ENCODE measurements around the gene ORM1. TPM values are rescaled to one million over a fixed set of nuclear protein-coding genes. Genes with fewer than 3 reads are reported as not detected.

Gene ORM1
- total RNA-seq, 3 donors from 2014 or later = 2.8 TPM; not detected in 2

DNA sequence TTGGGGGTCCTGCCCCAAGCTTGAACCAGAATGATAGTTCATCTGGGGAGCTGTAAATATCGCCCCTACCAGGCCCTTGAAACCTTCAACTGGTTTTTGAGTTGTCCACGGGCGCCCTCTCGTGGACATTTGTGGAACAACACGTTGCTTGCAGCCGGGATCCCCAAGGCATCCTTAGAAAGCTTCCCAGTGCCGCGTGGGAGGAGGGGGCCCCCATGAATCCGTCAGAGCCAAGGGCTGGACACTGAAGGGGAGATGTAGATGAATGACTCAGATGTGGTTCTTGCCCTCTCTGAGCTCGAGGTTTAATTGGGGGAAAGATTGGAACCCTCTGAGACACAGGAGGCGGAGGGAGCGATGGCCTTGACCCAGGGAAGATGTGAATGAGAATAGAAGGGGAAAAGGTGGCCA lies 31.8 kb upstream of the ORM1 start:
- Histone ChIP-seq H3K9me3 (peaks cover 6% of the 10 kb centered on the region), H3K4me3 (no peak overlapping the region), H3K36me3 (ENCODE audit: low read depth) (no peaks in the 10 kb centered on the region), H3K4me1 (ENCODE audit: low read depth) (no peaks in the 10 kb centered on the region)
- ATAC-seq = peak; percentile 75
- peak in 2 of 3 donors; percentile 82 to 84 for DNase-seq
- intact Hi-C loops (cut with DNase I, micrococcal nuclease) = loop anchor here (5.0 to 10.0 kb wide), 4 partner anchors 134 to 486 kb away; partner anchors contain the start of gene COL27A1 (in 1 of the 2)
- TF ChIP-seq, protein P1, sequence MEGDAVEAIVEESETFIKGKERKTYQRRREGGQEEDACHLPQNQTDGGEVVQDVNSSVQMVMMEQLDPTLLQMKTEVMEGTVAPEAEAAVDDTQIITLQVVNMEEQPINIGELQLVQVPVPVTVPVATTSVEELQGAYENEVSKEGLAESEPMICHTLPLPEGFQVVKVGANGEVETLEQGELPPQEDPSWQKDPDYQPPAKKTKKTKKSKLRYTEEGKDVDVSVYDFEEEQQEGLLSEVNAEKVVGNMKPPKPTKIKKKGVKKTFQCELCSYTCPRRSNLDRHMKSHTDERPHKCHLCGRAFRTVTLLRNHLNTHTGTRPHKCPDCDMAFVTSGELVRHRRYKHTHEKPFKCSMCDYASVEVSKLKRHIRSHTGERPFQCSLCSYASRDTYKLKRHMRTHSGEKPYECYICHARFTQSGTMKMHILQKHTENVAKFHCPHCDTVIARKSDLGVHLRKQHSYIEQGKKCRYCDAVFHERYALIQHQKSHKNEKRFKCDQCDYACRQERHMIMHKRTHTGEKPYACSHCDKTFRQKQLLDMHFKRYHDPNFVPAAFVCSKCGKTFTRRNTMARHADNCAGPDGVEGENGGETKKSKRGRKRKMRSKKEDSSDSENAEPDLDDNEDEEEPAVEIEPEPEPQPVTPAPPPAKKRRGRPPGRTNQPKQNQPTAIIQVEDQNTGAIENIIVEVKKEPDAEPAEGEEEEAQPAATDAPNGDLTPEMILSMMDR (IDR thresholded peaks at IDR 0.05) = peak; percentile 87

DNA sequence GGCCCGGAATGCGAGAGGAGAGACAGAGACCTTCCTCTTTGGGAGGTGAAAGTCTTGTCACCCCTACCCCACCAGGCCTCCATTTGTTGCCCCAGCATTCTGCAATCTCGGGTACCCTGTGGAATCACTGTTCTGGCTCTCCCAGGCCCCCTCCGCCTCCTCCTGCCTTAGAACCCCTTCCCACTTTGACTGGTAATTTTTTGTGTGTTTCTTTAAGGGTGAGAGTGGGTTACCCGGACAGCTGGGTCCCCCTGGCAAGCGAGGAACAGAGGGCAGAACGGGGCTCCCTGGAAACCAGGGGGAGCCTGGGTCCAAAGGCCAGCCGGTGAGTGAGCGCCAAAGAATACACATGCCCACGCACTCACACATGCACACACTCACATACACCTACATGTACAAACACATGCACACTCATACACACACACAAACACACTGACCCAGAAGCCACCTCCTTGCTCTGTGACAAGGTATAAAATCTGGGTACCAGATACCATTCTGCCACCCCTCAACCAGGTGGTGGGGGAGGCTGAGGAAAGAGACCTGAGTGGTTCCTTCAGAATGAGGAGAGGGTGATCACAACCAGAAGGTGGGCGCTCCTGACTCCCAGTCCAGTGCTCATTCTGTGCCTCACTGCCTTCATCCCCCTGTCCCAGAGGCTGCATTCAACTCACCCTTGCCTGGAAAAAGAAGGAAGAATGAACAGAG lies 30.9 kb upstream of the ORM1 start:
- intact Hi-C loops (cut with DNase I, micrococcal nuclease) = loop anchor here (5.0 to 10.0 kb wide), 4 partner anchors 135 to 487 kb away; partner anchors contain the start of gene COL27A1 (in 1 of the 2)

DNA sequence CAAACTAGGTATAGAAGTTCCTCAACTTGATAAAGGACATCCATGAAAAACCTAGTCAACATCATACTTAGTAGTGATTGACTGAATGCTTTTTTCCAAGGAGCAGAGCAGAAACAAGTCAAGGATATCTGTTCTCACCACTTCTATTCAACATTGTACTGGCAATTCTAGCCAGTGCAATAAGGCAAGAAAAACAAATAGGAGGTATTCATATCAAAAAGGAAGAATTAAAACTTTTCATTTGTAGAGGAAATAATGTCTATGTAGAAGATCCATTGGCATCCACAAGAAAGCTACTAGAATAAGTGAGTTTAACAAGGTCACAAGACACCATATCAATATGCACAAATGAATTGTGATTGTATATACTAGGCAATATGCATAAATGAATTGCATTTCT lies 28.2 kb upstream of the ORM1 start:
- H3K4me1 ChIP-seq (ENCODE audit: low read depth) = no peaks in the 10 kb centered on the region
- peaks cover 6% of the 10 kb centered on the region for H3K9me3 ChIP-seq
- TF ChIP-seq, protein P1 (IDR thresholded peaks at IDR 0.05) = no peak
- ATAC-seq (no peak), DNase-seq (no peak)
- H3K36me3 ChIP-seq (ENCODE audit: low read depth) = no peaks in the 10 kb centered on the region
- intact Hi-C loops (cut with DNase I, micrococcal nuclease) = loop anchor here (5.0 to 10.0 kb wide), 4 partner anchors 137 to 490 kb away; partner anchors contain the start of gene COL27A1 (in 1 of the 2)
- no peak overlapping the region for H3K4me3 ChIP-seq

More for the DNA sequence above, 30.9 kb upstream of the ORM1 start:
- peaks cover 6% of the 10 kb centered on the region for H3K9me3 ChIP-seq
- DNase-seq = no peak
- no peaks in the 10 kb centered on the region for H3K4me1 ChIP-seq (ENCODE audit: low read depth)
- no peak overlapping the region for H3K4me3 ChIP-seq
- H3K36me3 ChIP-seq (ENCODE audit: low read depth) = no peaks in the 10 kb centered on the region
- TF ChIP-seq, protein P1 (IDR thresholded peaks at IDR 0.05) = no peak
- ATAC-seq = no peak

DNA sequence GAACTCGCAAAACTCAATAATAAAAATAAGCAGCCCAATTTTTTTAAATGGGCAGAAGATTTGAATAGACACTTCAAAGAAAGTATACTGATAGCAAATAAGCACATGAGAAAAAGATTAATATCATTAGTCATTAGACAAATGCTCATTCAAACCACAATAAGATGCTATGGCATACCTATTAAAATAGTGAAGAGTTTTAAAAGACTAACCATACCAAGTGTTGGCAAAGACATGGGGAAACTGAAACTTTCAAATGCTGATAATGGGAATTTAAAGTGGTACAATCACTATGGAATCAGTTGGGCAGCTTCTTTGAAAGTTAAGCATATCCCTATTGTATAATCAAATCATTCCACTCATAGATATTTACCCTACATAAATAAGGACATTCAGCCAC lies 26.6 kb upstream of the ORM1 start:
- Histone ChIP-seq H3K36me3 (ENCODE audit: low read depth) (no peaks in the 10 kb centered on the region), H3K4me3 (no peak overlapping the region), H3K4me1 (ENCODE audit: low read depth) (no peaks in the 10 kb centered on the region), H3K9me3 (peaks cover 6% of the 10 kb centered on the region)
- TF ChIP-seq, protein P1 (IDR thresholded peaks at IDR 0.05) = no peak
- DNase-seq = no peak
- ATAC-seq = no peak
- intact Hi-C loops (cut with DNase I, micrococcal nuclease) = loop anchor here in 1 of 2 donors (10.0 kb wide), 2 partner anchors 192 to 492 kb away; no protein-coding TSS in a partner anchor

DNA sequence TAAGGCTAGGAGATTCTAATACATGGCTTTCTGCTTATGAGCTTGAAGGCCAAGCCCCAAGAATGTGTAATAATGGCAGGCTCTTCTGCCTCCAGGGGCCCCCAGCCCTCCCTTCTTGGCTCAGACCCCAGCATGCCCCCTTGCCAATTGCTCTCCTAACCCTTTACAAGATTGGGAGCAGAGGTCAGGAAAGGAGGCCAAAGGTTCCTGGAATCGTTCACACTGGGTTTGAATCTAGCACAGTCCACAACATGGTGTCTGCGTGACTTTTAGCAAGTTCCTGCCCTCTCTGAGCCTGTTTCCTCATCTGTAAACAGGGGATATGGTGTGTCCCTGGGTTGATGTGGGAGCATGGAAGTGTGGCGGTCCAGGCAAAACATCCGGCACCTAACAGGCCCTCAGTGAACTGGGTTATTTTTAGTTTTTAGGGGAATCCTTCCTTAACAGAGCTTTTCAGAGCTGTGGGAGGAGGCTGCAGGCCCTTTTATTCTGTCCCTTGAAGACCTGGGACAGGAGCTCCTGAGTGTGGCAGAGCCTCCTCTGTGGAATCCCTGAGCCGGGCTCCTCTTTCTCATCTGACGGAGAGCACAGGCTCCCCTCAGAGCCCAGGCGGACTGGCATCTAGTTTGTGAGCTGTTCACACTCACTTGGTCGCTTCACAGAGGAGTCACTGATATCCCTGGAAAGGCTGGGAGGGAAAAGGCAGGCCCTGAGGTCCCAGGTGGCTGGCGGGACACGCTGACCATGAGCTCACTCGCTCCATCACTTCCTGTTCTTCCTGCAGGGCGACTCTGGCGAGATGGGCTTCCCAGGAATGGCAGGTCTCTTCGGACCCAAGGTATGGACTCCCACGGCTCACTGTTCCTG lies 23.4 kb upstream of the ORM1 start:
- peaks cover 6% of the 10 kb centered on the region for H3K9me3 ChIP-seq
- no peak overlapping the region for H3K4me3 ChIP-seq
- no peak for ATAC-seq
- intact Hi-C loops (cut with DNase I, micrococcal nuclease) = loop anchor here in 1 of 2 donors (10.0 kb wide), 2 partner anchors 195 to 495 kb away; no protein-coding TSS in a partner anchor
- TF ChIP-seq, protein P1 (IDR thresholded peaks at IDR 0.05) = no peak
- H3K36me3 ChIP-seq (ENCODE audit: low read depth) = no peaks in the 10 kb centered on the region
- no peak for DNase-seq
- H3K4me1 ChIP-seq (ENCODE audit: low read depth) = no peaks in the 10 kb centered on the region

All from mucosa of descending colon (tissue), 3 donors.